Endothelial cell (in vitro differentiated cells): ENCODE data around the gene SAMD8. TPM values are rescaled to one million over a fixed set of nuclear protein-coding genes. Genes with fewer than 3 reads are reported as not detected.

Experiments
- DNase-seq: peaks from one replicate; pipeline ENCODE4 v3.0.0; 2021; ENCODE audit warnings: low spot score
- H3K27ac Mint-ChIP-seq: one replicate; pipeline ENCODE4 v1.8.0; 2021; ENCODE audit warnings: mixed read lengths, inconsistent platforms; ENCODE audit not compliant: unreplicated experiment
- H3K27me3 Mint-ChIP-seq: one replicate; pipeline ENCODE4 v1.8.0; 2021; ENCODE audit warnings: mild to moderate bottlenecking, moderate library complexity, mixed read lengths, inconsistent platforms; ENCODE audit not compliant: unreplicated experiment
- H3K36me3 Mint-ChIP-seq: one replicate; pipeline ENCODE4 v1.8.0; 2021; ENCODE audit warnings: mild to moderate bottlenecking, low read depth, mixed read lengths, inconsistent platforms; ENCODE audit not compliant: unreplicated experiment
- H3K4me1 Mint-ChIP-seq: one replicate; pipeline ENCODE4 v1.8.0; 2021; ENCODE audit warnings: mild to moderate bottlenecking, mixed read lengths, inconsistent platforms; ENCODE audit not compliant: unreplicated experiment
- H3K4me3 Mint-ChIP-seq: one replicate; pipeline ENCODE4 v1.8.0; 2021; ENCODE audit warnings: mild to moderate bottlenecking, mixed read lengths, inconsistent platforms; ENCODE audit not compliant: unreplicated experiment
- H3K9me3 Mint-ChIP-seq: one replicate; pipeline ENCODE4 v1.8.0; 2021; ENCODE audit warnings: mixed read lengths, inconsistent platforms; ENCODE audit not compliant: unreplicated experiment
- total RNA-seq: library from RNA; stranded (reverse); fragmentation: NEBNext Ultra II Directional; extraction: Animal tissue kit (Norgen Biotek cat#: 25700); gene quantifications from one replicate; pipeline ENCODE4 v1.2.1, GENCODE V29; 2021; ENCODE audit not compliant: unreplicated experiment
- TF ChIP-seq, protein P1 (sequence below): fragments of 200-600 bp; sonication (generic); IDR thresholded peaks from one replicate; pipeline ENCODE4 v1.5.0; 2021; ENCODE audit warnings: antibody characterized with exemption; ENCODE audit not compliant: unreplicated experiment

The SAMD8 gene
- total RNA-seq, 1 donor from 2014 or later: 29.0 TPM

DNA sequence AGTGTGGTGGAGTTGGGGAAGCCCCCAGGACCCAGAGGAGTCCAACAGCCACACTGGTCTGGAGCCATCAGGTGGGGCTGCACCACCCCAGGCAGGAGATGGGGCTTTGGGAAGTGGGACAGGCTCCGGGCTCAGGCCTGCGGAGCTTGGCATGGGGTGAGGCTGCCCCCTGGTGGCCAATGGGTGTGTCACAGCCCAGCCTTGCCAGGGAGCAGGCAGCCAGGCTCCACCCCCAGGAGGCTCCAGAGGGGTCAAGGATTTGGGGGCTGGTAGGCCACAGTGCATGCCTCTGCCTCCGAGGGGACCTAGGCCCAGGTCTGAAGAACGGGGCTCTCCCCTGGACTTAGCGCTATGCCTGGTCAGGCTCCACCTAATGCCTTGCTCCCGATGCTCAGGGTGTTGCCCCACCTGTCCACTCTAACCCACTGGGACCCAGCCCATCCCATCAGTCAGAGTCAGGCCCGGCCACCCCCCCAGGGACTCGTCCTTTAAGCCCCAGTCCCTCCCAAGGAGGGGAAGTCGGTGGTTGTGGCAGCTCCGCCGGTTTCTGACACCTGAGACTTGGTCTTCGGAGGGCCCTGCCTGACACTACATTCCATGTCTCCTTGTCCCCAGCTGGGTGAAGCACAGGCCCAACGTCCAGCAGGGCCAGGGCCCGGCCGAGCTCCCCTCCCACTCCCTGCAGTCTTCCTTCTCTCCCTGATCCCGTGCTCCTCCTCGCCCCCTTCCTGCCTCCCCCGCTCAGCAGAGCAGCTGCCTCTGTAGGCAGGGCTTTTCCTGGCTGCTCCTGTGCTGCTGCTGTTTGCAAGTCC is 11.3 kb upstream of the SAMD8 start:
- Mint-ChIP-seq H3K27me3 (peaks cover 9% of the 10 kb centered on the region), H3K4me1 (peaks cover 7% of the 10 kb centered on the region), H3K36me3 (no peaks in the 10 kb centered on the region), H3K4me3 (no peak overlapping the region), H3K9me3 (no peaks in the 10 kb centered on the region), H3K27ac (no peak overlapping the region)
- TF ChIP-seq, protein P1, sequence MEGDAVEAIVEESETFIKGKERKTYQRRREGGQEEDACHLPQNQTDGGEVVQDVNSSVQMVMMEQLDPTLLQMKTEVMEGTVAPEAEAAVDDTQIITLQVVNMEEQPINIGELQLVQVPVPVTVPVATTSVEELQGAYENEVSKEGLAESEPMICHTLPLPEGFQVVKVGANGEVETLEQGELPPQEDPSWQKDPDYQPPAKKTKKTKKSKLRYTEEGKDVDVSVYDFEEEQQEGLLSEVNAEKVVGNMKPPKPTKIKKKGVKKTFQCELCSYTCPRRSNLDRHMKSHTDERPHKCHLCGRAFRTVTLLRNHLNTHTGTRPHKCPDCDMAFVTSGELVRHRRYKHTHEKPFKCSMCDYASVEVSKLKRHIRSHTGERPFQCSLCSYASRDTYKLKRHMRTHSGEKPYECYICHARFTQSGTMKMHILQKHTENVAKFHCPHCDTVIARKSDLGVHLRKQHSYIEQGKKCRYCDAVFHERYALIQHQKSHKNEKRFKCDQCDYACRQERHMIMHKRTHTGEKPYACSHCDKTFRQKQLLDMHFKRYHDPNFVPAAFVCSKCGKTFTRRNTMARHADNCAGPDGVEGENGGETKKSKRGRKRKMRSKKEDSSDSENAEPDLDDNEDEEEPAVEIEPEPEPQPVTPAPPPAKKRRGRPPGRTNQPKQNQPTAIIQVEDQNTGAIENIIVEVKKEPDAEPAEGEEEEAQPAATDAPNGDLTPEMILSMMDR: peak; percentile 96
- DNase-seq: peak; percentile 92

GRCh38 chr10:75100764-75101291 is 10.6 kb upstream of the SAMD8 start:
- peaks cover 7% of the 10 kb centered on the region for H3K27me3 Mint-ChIP-seq
- H3K4me1 Mint-ChIP-seq: peaks cover 7% of the 10 kb centered on the region
- H3K4me3 Mint-ChIP-seq: no peak overlapping the region
- H3K27ac Mint-ChIP-seq: no peak overlapping the region
- H3K9me3 Mint-ChIP-seq: no peaks in the 10 kb centered on the region
- DNase-seq: no peak
- no peaks in the 10 kb centered on the region for H3K36me3 Mint-ChIP-seq
- TF ChIP-seq, protein P1: no peak

GRCh38 chr10:75101416-75102251 is 9.8 kb upstream of the SAMD8 start:
- no peaks in the 10 kb centered on the region for H3K9me3 Mint-ChIP-seq
- peaks cover 7% of the 10 kb centered on the region for H3K4me1 Mint-ChIP-seq
- no peak overlapping the region for H3K4me3 Mint-ChIP-seq
- TF ChIP-seq, protein P1: no peak
- DNase-seq: no peak
- no peaks in the 10 kb centered on the region for H3K36me3 Mint-ChIP-seq
- no peak overlapping the region for H3K27ac Mint-ChIP-seq
- H3K27me3 Mint-ChIP-seq: peaks cover 7% of the 10 kb centered on the region

DNA sequence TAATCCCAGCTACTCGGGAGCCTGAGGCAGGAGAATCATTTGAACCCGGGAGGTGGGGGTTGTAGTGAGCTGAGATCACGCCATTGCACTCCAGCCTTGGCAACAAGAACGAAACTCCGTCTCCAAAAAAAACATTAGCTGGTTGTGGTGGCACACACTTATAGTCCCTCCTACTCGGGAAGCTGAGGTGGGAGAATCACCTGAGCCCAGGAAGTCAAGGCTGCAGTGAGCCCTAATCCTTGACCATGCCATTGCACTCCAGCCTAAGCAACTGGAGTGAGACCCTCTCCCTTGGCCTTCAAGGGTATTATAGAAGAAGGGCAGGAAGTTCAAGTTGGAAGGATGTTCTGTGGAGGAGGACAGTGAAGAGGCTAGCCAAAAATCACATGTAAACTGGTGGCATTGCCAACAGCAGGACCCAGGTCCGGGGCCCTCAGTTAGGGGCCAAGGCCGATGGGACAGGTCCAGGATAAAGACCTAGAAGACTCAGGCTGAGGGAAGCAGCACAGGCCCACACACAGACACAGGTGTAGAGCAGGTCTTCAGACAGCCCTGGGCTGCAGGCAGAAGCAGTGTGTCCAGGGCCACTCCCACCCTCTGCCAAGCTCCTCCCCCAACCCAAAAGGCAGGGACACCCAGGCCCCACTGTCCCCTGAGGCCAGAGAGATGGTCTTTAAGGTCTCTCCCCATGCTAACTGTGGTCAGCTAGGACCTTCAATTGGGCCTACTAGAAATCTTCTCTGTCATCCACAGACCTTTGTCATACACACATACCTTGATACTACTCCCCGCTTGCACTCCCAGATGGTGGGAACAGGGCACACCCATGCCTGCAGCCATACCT is 8.4 kb upstream of the SAMD8 start:
- Mint-ChIP-seq H3K27ac (no peak overlapping the region), H3K36me3 (peaks cover 3% of the 10 kb centered on the region), H3K4me3 (no peak overlapping the region), H3K27me3 (peaks cover 9% of the 10 kb centered on the region), H3K9me3 (no peaks in the 10 kb centered on the region), H3K4me1 (peaks cover 10% of the 10 kb centered on the region)
- TF ChIP-seq, protein P1: no peak
- DNase-seq: no peak
